Stimulated activated naive CD8-positive, alpha-beta T cell treated with anti-CD3 and anti-CD28 coated beads, Interleukin-15, Interleukin-2, amounts not matched to agents 100 U/mL and 50 U/mL, for 24 hours (primary cell): ENCODE measurements around the gene LGALS12.
A peak's percentile ranks its signal among the peaks of the same experiment; 100 is the strongest.
"Not testable (repeated sequence)": the region's sequence is repeated elsewhere in the genome, so short reads cannot be mapped to it uniquely, and the experiment has no call there.

ENCODE experiments used
- ATAC-seq: fragments of 150-1000 bp; cut with Tn5 transposase; one replicate; pipeline ENCODE4 v1.10.0; 2021
- DNase-seq: peaks from one replicate; pipeline ENCODE4 v3.0.0; 2021

LGALS12 gene

GRCh38 chr11:63532799-63533475 is 27.1 kb downstream of the LGALS12 start:
- DNase-seq (no peak), ATAC-seq (no peak)

- ATAC-seq (no peak), DNase-seq (no peak)
Measured at GRCh38 chr11:63534076-63534475, 28.2 kb downstream of the LGALS12 start.

GRCh38 chr11:63534895-63535461 is 29.1 kb downstream of the LGALS12 start:
- ATAC-seq (no peak), DNase-seq (no peak)

- peak; percentile 42 for DNase-seq
- ATAC-seq = peak; percentile 64
Measured at GRCh38 chr11:63535734-63536133, 29.9 kb downstream of the LGALS12 start.

GRCh38 chr11:63536669-63537292 is 30.9 kb downstream of the LGALS12 start, which contains the start of gene PLAAT4:
TSS of gene PLAAT4 (plus strand) at chr11:63536808. CDS start at chr11:63536869, 61 bp downstream.
- peak; percentile 33 for ATAC-seq
- peak; percentile 28 for DNase-seq

- ATAC-seq = peak; percentile 19
- DNase-seq = peak; percentile 23
Measured at GRCh38 chr11:63537293-63538101, 31.6 kb downstream of the LGALS12 start.

GRCh38 chr11:63542506-63542905 is 36.6 kb downstream of the LGALS12 start:
- not testable (repeated sequence) for DNase-seq, ATAC-seq

GRCh38 chr11:63543711-63544110 is 37.8 kb downstream of the LGALS12 start:
- no peak for ATAC-seq

GRCh38 chr11:63547061-63547460 is 41.2 kb downstream of the LGALS12 start:
- DNase-seq (no peak), ATAC-seq (no peak)

More at GRCh38 chr11:63543711-63544110, 37.8 kb downstream of the LGALS12 start:
- DNase-seq = no peak

GRCh38 chr11:63548178-63548577 is 42.3 kb downstream of the LGALS12 start:
- DNase-seq (no peak), ATAC-seq (no peak)

- ATAC-seq (no peak), DNase-seq (no peak)
Measured at GRCh38 chr11:63549411-63549810, 43.5 kb downstream of the LGALS12 start.

- not testable (repeated sequence) for DNase-seq, ATAC-seq
Measured at GRCh38 chr11:63550156-63550700, 44.3 kb downstream of the LGALS12 start.

DNA sequence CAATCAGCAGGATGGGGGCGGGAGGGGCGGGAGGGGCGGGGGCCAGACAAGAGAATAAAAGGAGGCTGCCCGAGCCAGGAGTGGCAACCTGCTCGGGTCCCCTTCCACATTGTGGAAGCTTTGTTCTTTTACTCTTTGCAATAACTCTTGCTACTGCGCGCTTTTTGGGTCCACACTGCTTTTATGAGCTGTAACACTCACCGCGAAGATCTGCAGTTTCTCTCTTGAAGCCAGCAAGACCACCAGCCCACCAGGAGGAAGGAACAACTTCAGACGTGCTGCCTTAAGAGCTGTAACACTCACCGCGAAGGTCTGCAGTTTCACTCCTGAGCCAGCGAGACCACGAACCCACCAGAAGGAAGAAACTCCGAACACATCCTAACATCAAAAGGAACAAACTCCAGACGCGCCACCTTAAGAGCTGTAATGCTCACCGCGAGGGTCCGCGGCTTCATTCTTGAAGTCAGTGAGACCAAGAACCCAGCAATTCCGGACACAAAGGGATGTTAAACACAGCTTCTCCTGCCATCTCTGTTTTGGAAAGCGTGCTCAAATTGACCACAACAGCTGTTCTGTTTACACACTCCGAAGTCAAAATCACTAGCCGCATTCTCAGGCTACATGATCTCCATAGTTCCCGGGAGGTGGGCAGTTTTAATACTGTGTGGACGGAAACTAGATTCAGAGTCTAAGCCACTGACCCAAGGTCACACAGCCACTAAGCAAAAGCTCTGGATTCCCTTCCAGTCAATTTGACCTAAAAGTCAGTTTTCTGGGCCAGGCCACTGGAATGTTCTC is 45.4 kb downstream of the LGALS12 start:
- no peak for ATAC-seq
- peak; percentile 37 for DNase-seq

- ATAC-seq = peak; percentile 58
- DNase-seq = peak; percentile 51
Measured at GRCh38 chr11:63551889-63552266, 46.0 kb downstream of the LGALS12 start.

- ATAC-seq (no peak), DNase-seq (no peak)
Measured at GRCh38 chr11:63552921-63553320, 47.0 kb downstream of the LGALS12 start.

DNA sequence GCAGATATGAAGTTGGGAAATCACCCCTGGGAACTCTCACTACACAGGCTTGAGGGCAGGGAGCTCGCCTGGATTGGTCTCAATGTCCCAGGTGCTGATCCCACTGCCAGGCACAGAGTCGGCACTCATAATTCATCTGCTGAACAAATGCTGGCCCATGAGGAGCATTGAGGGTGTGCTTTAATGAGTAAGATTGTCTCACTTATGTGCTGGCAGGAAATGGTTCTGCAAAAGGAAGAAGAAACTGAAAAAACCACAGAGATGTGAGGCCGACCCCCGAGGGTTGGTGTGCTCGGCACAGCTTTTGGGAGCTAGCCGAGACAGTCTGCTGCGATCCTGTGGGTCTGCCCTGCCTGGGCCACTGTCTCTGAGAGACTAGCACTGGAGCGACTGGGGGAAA is 47.9 kb downstream of the LGALS12 start:
- ATAC-seq = peak; percentile 79
- DNase-seq = peak; percentile 59

DNA sequence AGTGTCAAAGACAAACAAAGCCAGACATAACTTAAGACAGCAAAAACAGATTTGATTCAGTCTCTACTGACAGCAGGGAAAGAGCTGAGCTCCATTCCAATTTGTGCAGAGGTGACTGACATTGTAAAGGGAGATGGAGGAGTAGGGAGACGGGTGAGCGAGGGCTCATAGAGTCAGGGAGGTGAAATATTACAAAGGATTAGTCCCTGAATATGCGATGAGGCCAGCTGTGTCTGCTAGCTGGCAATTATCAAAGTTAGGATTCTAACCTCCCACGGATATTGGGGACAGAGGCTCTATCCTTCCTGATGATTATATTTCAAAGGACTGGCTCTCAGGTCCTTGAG is 49.0 kb downstream of the LGALS12 start:
- no peak for ATAC-seq
- no peak for DNase-seq

- DNase-seq = no peak
- ATAC-seq = no peak
Measured at GRCh38 chr11:63556404-63557013, 50.6 kb downstream of the LGALS12 start.

DNA sequence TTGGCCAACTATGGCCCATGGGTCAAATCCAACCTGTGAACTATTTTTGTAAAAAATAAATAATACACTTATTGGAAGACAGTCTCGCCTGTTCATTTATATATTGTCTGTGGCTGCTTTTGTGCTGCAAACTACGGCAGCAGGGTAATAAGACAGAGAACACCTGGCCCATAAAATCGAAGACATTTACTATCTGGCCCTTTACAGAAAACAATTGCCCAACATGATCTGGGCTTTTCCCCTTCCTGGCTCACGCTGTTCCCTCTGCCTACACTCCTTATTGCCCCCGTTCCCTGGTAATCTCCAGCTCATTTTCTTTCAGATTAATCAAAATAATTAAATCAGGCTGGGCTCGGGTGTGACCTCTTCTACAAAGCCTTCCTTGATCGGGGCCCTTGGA is 51.7 kb downstream of the LGALS12 start:
- DNase-seq = no peak
- ATAC-seq = no peak

- DNase-seq (no peak), ATAC-seq (no peak)
Measured at GRCh38 chr11:63558459-63559157, 52.7 kb downstream of the LGALS12 start.
